Bronchial epithelial cell (primary cell): ENCODE data around the gene JAKMIP1. TPM values are rescaled to one million over a fixed set of nuclear protein-coding genes. Genes with fewer than 3 reads are reported as not detected.

ENCODE experiments used
- DNase-seq: peaks from one replicate; pipeline ENCODE4 v3.0.0-alpha.2; 2010; ENCODE audit warnings: low read depth
- FAIRE-seq: peaks from 2 replicates; lab custom pipeline; 2011; peaks lifted over from hg19 to GRCh38; lab: Jason Lieb, UNC
- H3K27me3 ChIP-seq: 2 replicates; pipeline ENCODE4 v1.5.1; 2011; ENCODE audit warnings: low read length; ENCODE audit not compliant: control insufficient read depth, insufficient read depth
- H3K36me3 ChIP-seq: 2 replicates; pipeline ENCODE4 v1.5.1; 2011; ENCODE audit warnings: low read length; ENCODE audit not compliant: control insufficient read depth, insufficient read depth
- H3K4me3 ChIP-seq: 2 replicates; pipeline ENCODE4 v1.5.1; 2011; ENCODE audit warnings: mild to moderate bottlenecking, low read depth, low read length, control low read depth
- CTCF ChIP-seq: IDR thresholded peaks from 2 replicates; pipeline ENCODE4 v1.5.1; 2011; ENCODE audit warnings: mild to moderate bottlenecking, moderate library complexity, low read length, control low read depth, inconsistent platforms; ENCODE audit not compliant: insufficient read depth, severe bottlenecking
- total RNA-seq: library from RNA; depleted of rRNA; stranded (reverse); fragments of >200 nt; gene quantifications from 2 replicates; pipeline ENCODE4 v1.2.1, GENCODE V29; 2014

Gene JAKMIP1
- total RNA-seq, 1 donor from 2014 or later, result not detected

- H3K27me3 ChIP-seq, result no peaks in the 10 kb centered on the region
- DNase-seq (no peak), FAIRE-seq (no peak)
- no peak for TF ChIP-seq CTCF
- no peak overlapping the region for H3K4me3 ChIP-seq
- H3K36me3 ChIP-seq, result no peaks in the 10 kb centered on the region
Observed at GRCh38 chr4:6235012-6235411, 34.7 kb upstream of the JAKMIP1 start.

DNA sequence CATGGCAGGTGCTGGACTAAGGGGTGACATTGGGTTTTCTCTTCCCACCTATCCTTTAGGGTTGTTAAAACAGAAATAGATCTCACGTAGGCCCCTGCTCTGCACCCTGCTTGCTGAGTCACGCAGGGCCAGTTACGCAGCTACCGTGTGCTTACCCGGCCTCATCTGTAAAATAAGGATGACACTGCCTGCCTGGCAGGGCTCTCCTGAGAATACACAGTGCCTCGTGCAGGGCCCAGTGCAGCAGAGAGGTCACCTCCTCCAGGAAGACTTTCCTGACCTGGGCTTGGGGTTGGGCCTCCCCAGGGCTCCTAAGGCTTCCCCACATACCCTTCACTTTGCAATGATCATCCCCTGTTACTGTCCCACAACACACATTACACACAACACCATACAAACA, 33.6 kb upstream of the JAKMIP1 start:
- DNase-seq (no peak), FAIRE-seq (no peak)
- no peak for TF ChIP-seq CTCF
- no peaks in the 10 kb centered on the region for H3K27me3 ChIP-seq
- H3K4me3 ChIP-seq, result no peak overlapping the region
- H3K36me3 ChIP-seq, result no peaks in the 10 kb centered on the region

- FAIRE-seq (no peak), DNase-seq (no peak)
- no peak overlapping the region for H3K4me3 ChIP-seq
- H3K27me3 ChIP-seq, result no peaks in the 10 kb centered on the region
- no peak for TF ChIP-seq CTCF
- no peaks in the 10 kb centered on the region for H3K36me3 ChIP-seq
Observed at GRCh38 chr4:6232836-6233785, 32.8 kb upstream of the JAKMIP1 start.

DNA sequence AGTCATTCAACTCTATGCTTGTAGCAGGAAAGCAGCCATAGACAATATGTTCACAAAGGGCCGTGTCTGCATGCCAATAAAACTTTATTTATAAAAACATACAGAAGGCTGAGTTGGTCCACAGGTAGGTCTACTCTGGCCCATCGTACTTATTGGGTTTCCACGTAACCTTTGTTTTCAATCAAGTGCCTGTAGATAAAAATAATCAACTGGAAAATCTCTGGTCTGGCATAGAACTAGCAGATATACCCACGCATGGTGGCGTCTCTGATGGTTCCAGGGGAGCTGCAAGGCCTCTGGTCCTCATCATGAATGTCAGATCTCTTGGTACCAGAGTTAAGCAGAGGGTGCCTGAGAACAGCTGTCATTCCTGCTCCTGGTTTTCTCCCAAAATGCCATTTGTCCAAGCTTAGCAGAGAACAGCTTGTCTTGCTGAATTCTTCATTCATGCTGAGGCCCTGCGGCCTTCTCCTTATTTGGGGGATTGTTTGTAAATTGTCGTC, 31.4 kb upstream of the JAKMIP1 start:
- FAIRE-seq (no peak), DNase-seq (no peak)
- no peaks in the 10 kb centered on the region for H3K27me3 ChIP-seq
- no peak overlapping the region for H3K4me3 ChIP-seq
- no peaks in the 10 kb centered on the region for H3K36me3 ChIP-seq
- TF ChIP-seq CTCF, result no peak

- no peak for DNase-seq
- FAIRE-seq, result peak; percentile 64
- Histone ChIP-seq H3K4me3 (no peak overlapping the region), H3K36me3 (no peaks in the 10 kb centered on the region), H3K27me3 (no peaks in the 10 kb centered on the region)
- TF ChIP-seq CTCF, result no peak
Observed at GRCh38 chr4:6230827-6231662, 30.7 kb upstream of the JAKMIP1 start.
